Measurements from ENCODE around the gene TPSG1. TPM values are rescaled to one million over a fixed set of nuclear protein-coding genes. Genes with fewer than 3 reads are reported as not detected.

The TPSG1 gene
- total RNA-seq, 1 experiment from 2014 or later = not detected

DNA sequence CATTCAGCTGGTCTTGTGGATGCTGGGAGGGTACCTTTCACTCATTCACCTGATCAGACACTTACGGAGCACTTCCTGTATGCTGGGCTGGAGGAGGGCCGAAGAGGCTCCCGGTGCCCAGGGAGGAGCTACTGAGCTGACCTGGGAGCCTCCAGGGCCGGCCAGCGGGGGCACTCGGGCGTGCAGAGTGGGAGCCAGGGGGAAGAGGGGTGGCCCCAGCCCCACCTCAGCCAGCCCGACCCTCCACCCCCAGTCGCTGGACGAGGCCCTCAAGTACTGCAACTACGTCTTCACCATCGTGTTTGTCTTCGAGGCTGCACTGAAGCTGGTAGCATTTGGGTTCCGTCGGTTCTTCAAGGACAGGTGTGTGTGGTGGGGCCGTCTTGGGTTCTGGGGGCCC is 10.3 kb downstream of the TPSG1 start (continued):
- no peak for TF ChIP-seq ZBTB21 (CRISPR knock-in tag; IDR thresholded peaks at IDR 0.05; ENCODE audit: borderline replicate concordance)

GRCh38 chr16:1213796-1214372 is 11.2 kb downstream of the TPSG1 start:
- no peaks in the 10 kb centered on the region for H3K9me3 Mint-ChIP-seq
- ChIA-PET CTCF (no interaction called here), POLR2A (no interaction called here)

GRCh38 chr16:1213231-1213630 is 11.8 kb downstream of the TPSG1 start:
- POLR2A ChIA-PET = no interaction called here
- no peaks in the 10 kb centered on the region for H3K27me3 Mint-ChIP-seq (ENCODE audit: low read depth)
- TF ChIP-seq, protein P1, sequence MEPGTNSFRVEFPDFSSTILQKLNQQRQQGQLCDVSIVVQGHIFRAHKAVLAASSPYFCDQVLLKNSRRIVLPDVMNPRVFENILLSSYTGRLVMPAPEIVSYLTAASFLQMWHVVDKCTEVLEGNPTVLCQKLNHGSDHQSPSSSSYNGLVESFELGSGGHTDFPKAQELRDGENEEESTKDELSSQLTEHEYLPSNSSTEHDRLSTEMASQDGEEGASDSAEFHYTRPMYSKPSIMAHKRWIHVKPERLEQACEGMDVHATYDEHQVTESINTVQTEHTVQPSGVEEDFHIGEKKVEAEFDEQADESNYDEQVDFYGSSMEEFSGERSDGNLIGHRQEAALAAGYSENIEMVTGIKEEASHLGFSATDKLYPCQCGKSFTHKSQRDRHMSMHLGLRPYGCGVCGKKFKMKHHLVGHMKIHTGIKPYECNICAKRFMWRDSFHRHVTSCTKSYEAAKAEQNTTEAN (CRISPR knock-in tag; IDR thresholded peaks at IDR 0.05) = no peak
- TF ChIP-seq MAX (CRISPR knock-in tag; IDR thresholded peaks at IDR 0.05) (no peak), SP1 (CRISPR knock-in tag; conservative IDR thresholded peaks at IDR 0.05) (no peak), CREB1 (CRISPR knock-in tag; IDR thresholded peaks at IDR 0.05) (no peak), MLX (CRISPR knock-in tag; IDR thresholded peaks at IDR 0.05) (no peak), ZNF281 (CRISPR knock-in tag; IDR thresholded peaks at IDR 0.05) (no peak), JUN (CRISPR knock-in tag; IDR thresholded peaks at IDR 0.05) (no peak), FOXP4 (CRISPR knock-in tag; IDR thresholded peaks at IDR 0.05) (no peak)
- TF ChIP-seq, protein P2, sequence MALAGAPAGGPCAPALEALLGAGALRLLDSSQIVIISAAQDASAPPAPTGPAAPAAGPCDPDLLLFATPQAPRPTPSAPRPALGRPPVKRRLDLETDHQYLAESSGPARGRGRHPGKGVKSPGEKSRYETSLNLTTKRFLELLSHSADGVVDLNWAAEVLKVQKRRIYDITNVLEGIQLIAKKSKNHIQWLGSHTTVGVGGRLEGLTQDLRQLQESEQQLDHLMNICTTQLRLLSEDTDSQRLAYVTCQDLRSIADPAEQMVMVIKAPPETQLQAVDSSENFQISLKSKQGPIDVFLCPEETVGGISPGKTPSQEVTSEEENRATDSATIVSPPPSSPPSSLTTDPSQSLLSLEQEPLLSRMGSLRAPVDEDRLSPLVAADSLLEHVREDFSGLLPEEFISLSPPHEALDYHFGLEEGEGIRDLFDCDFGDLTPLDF (CRISPR knock-in tag; IDR thresholded peaks at IDR 0.05) = no peak
- TF ChIP-seq, protein P3, sequence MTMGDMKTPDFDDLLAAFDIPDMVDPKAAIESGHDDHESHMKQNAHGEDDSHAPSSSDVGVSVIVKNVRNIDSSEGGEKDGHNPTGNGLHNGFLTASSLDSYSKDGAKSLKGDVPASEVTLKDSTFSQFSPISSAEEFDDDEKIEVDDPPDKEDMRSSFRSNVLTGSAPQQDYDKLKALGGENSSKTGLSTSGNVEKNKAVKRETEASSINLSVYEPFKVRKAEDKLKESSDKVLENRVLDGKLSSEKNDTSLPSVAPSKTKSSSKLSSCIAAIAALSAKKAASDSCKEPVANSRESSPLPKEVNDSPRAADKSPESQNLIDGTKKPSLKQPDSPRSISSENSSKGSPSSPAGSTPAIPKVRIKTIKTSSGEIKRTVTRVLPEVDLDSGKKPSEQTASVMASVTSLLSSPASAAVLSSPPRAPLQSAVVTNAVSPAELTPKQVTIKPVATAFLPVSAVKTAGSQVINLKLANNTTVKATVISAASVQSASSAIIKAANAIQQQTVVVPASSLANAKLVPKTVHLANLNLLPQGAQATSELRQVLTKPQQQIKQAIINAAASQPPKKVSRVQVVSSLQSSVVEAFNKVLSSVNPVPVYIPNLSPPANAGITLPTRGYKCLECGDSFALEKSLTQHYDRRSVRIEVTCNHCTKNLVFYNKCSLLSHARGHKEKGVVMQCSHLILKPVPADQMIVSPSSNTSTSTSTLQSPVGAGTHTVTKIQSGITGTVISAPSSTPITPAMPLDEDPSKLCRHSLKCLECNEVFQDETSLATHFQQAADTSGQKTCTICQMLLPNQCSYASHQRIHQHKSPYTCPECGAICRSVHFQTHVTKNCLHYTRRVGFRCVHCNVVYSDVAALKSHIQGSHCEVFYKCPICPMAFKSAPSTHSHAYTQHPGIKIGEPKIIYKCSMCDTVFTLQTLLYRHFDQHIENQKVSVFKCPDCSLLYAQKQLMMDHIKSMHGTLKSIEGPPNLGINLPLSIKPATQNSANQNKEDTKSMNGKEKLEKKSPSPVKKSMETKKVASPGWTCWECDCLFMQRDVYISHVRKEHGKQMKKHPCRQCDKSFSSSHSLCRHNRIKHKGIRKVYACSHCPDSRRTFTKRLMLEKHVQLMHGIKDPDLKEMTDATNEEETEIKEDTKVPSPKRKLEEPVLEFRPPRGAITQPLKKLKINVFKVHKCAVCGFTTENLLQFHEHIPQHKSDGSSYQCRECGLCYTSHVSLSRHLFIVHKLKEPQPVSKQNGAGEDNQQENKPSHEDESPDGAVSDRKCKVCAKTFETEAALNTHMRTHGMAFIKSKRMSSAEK (CRISPR knock-in tag; IDR thresholded peaks at IDR 0.05; ENCODE audit: borderline replicate concordance) = no peak

More at GRCh38 chr16:1213796-1214372, 11.2 kb downstream of the TPSG1 start:
- H3K36me3 Mint-ChIP-seq = no peaks in the 10 kb centered on the region
- no peaks in the 10 kb centered on the region for H3K27me3 Mint-ChIP-seq (ENCODE audit: low read depth)
- H3K4me1 Mint-ChIP-seq = no peaks in the 10 kb centered on the region
- DNase-seq (ENCODE audit: low spot score) (no peak), ATAC-seq (no peak)
- H3K27ac Mint-ChIP-seq = no peak overlapping the region
- no peak for TF ChIP-seq ZNF138 (CRISPR knock-in tag; conservative IDR thresholded peaks at IDR 0.05)
- TF ChIP-seq, protein P4, sequence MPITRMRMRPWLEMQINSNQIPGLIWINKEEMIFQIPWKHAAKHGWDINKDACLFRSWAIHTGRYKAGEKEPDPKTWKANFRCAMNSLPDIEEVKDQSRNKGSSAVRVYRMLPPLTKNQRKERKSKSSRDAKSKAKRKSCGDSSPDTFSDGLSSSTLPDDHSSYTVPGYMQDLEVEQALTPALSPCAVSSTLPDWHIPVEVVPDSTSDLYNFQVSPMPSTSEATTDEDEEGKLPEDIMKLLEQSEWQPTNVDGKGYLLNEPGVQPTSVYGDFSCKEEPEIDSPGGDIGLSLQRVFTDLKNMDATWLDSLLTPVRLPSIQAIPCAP (CRISPR knock-in tag; IDR thresholded peaks at IDR 0.05) = no peak
- no peak for TF ChIP-seq CREB1 (CRISPR knock-in tag; IDR thresholded peaks at IDR 0.05)
- TF ChIP-seq, protein P5, sequence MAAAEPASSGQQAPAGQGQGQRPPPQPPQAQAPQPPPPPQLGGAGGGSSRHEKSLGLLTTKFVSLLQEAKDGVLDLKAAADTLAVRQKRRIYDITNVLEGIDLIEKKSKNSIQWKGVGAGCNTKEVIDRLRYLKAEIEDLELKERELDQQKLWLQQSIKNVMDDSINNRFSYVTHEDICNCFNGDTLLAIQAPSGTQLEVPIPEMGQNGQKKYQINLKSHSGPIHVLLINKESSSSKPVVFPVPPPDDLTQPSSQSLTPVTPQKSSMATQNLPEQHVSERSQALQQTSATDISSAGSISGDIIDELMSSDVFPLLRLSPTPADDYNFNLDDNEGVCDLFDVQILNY (CRISPR knock-in tag; IDR thresholded peaks at IDR 0.05) = no peak
- TF ChIP-seq IRF2 (CRISPR knock-in tag; IDR thresholded peaks at IDR 0.05; ENCODE audit: borderline replicate concordance, low read depth) = no peak
- TF ChIP-seq ZNF416 (CRISPR knock-in tag; IDR thresholded peaks at IDR 0.05) = no peak
- no peak for TF ChIP-seq SMAD3 (CRISPR knock-in tag; IDR thresholded peaks at IDR 0.05; ENCODE audit: borderline replicate concordance)
- no peak for TF ChIP-seq ATF3 (CRISPR knock-in tag; conservative IDR thresholded peaks at IDR 0.05)
- no peak overlapping the region for H3K4me3 Mint-ChIP-seq

More at GRCh38 chr16:1213231-1213630, 11.8 kb downstream of the TPSG1 start:
- H3K27ac Mint-ChIP-seq = no peak overlapping the region
- CTCF ChIA-PET = no interaction called here
- no peaks in the 10 kb centered on the region for H3K4me1 Mint-ChIP-seq
- DNase-seq (ENCODE audit: low spot score) (no peak), ATAC-seq (no peak)
- H3K36me3 Mint-ChIP-seq = no peaks in the 10 kb centered on the region
- H3K9me3 Mint-ChIP-seq = no peaks in the 10 kb centered on the region
- no peak overlapping the region for H3K4me3 Mint-ChIP-seq
